Activated CD4-positive, alpha-beta T cell treated with anti-CD3 and anti-CD28 coated beads, Interleukin-2, amount 10 ng/mL, durations not matched to agents 7 days and 5 days (primary cell): Measurements from ENCODE around the gene COX14. TPM values are rescaled to one million over a fixed set of nuclear protein-coding genes. Genes with fewer than 3 reads are reported as not detected.
"Not testable (repeated sequence)": the region's sequence is repeated elsewhere in the genome, so short reads cannot be mapped to it uniquely, and the experiment has no call there.

Experiments
- CTCF ChIA-PET: fragments of 350-600 bp; sonication (Branson Sonifier 250); formaldehyde crosslinking; loops from one replicate; lab custom pipeline; 2021; ENCODE audit warnings: antibody characterized with exemption; lab: Charles Lee
- POLR2A ChIA-PET: fragments of 350-600 bp; sonication (Branson Sonifier 250); formaldehyde crosslinking; loops from one replicate; lab custom pipeline; 2021; ENCODE audit warnings: antibody characterized with exemption; lab: Charles Lee
- DNase-seq: peaks from one replicate; pipeline ENCODE4 v3.0.0-alpha.2; 2020
- H3K27ac Mint-ChIP-seq: one replicate; pipeline ENCODE4 v1.8.0; 2021; ENCODE audit warnings: mild to moderate bottlenecking, moderate library complexity, mixed read lengths
- H3K27me3 Mint-ChIP-seq: one replicate; pipeline ENCODE4 v1.8.0; 2021; ENCODE audit warnings: mixed read lengths
- H3K36me3 Mint-ChIP-seq: one replicate; pipeline ENCODE4 v1.8.0; 2021; ENCODE audit warnings: low read depth, mixed read lengths
- H3K4me1 Mint-ChIP-seq: one replicate; pipeline ENCODE4 v1.8.0; 2021; ENCODE audit warnings: mixed read lengths
- H3K4me3 Mint-ChIP-seq: one replicate; pipeline ENCODE4 v1.8.0; 2021; ENCODE audit warnings: mild to moderate bottlenecking, moderate library complexity, mixed read lengths
- H3K9me3 Mint-ChIP-seq: one replicate; pipeline ENCODE4 v1.8.0; 2021; ENCODE audit warnings: mixed read lengths
- total RNA-seq, 2 experiments: library from RNA; stranded (reverse); gene quantifications; one replicate each; pipeline ENCODE4 v1.2.3, GENCODE V29; 2021

COX14 gene
- total RNA-seq, 2 experiments from 2014 or later = 31.6 to 47.9 TPM

- ChIA-PET POLR2A (interaction anchor here (0.6 kb wide), 1 partner anchor 1804 kb away, joined by 3 read pairs; no protein-coding TSS in a partner anchor), CTCF (interaction anchor here (0.7 to 3.7 kb wide), 11 partner anchors 9 to 96 kb away, joined by 3 to 16 read pairs (median 3); partner anchors contain the start of genes COX14, RACGAP1 and SMARCD1)
- Mint-ChIP-seq H3K4me1 (peaks cover 7% of the 10 kb centered on the region), H3K9me3 (no peaks in the 10 kb centered on the region), H3K36me3 (no peaks in the 10 kb centered on the region), H3K4me3 (no peak overlapping the region), H3K27me3 (no peaks in the 10 kb centered on the region), H3K27ac (peak overlapping the region; percentile 52)
- peak; percentile 83 for DNase-seq
Observed at GRCh38 chr12:50074936-50075807, 36.9 kb upstream of the COX14 start.

GRCh38 chr12:50075808-50076170 lies 36.2 kb upstream of the COX14 start:
- H3K9me3 Mint-ChIP-seq = no peaks in the 10 kb centered on the region
- H3K27me3 Mint-ChIP-seq = no peaks in the 10 kb centered on the region
- H3K4me3 Mint-ChIP-seq = no peak overlapping the region
- no peak for DNase-seq
- peaks cover 2% of the 10 kb centered on the region for H3K4me1 Mint-ChIP-seq
- no peak overlapping the region for H3K27ac Mint-ChIP-seq
- ChIA-PET POLR2A (no interaction called here), CTCF (interaction anchor here (1.2 to 3.7 kb wide), 5 partner anchors 8 to 109 kb away, joined by 3 to 16 read pairs (median 6); partner anchors contain the start of genes COX14 and SMARCD1)
- no peaks in the 10 kb centered on the region for H3K36me3 Mint-ChIP-seq

- no peaks in the 10 kb centered on the region for H3K36me3 Mint-ChIP-seq
- H3K4me1 Mint-ChIP-seq = peaks cover 2% of the 10 kb centered on the region
- H3K27me3 Mint-ChIP-seq = no peaks in the 10 kb centered on the region
- H3K4me3 Mint-ChIP-seq = no peak overlapping the region
- CTCF ChIA-PET = interaction anchor here (1.1 to 3.7 kb wide), 5 partner anchors 7 to 110 kb away, joined by 3 to 16 read pairs (median 6); partner anchors contain the start of genes COX14 and SMARCD1
- POLR2A ChIA-PET = no interaction called here
- no peak for DNase-seq
- H3K27ac Mint-ChIP-seq = no peak overlapping the region
- no peaks in the 10 kb centered on the region for H3K9me3 Mint-ChIP-seq
Observed at GRCh38 chr12:50077099-50077498, 34.9 kb upstream of the COX14 start.

GRCh38 chr12:50078281-50078680 lies 33.8 kb upstream of the COX14 start:
- Mint-ChIP-seq H3K4me3 (no peak overlapping the region), H3K36me3 (no peaks in the 10 kb centered on the region), H3K9me3 (no peaks in the 10 kb centered on the region), H3K27me3 (no peaks in the 10 kb centered on the region), H3K4me1 (peaks cover 3% of the 10 kb centered on the region), H3K27ac (no peak overlapping the region)
- ChIA-PET POLR2A (no interaction called here), CTCF (interaction anchor here (0.8 kb wide), 1 partner anchor 8 kb away, joined by 3 read pairs; no protein-coding TSS in a partner anchor)
- DNase-seq = no peak

- peaks cover 10% of the 10 kb centered on the region for H3K4me1 Mint-ChIP-seq
- POLR2A ChIA-PET = no interaction called here
- no peaks in the 10 kb centered on the region for H3K27me3 Mint-ChIP-seq
- H3K27ac Mint-ChIP-seq = no peak overlapping the region
- DNase-seq = no peak
- CTCF ChIA-PET = no interaction called here
- H3K4me3 Mint-ChIP-seq = no peak overlapping the region
- no peaks in the 10 kb centered on the region for H3K36me3 Mint-ChIP-seq
- H3K9me3 Mint-ChIP-seq = no peaks in the 10 kb centered on the region
Observed at GRCh38 chr12:50079771-50080170, 32.3 kb upstream of the COX14 start.

GRCh38 chr12:50081096-50081808 lies 30.8 kb upstream of the COX14 start:
- H3K27me3 Mint-ChIP-seq = no peaks in the 10 kb centered on the region
- CTCF ChIA-PET = interaction anchor here (2.7 to 6.0 kb wide), 2 partner anchors 11 to 30 kb away, joined by 11 to 68 read pairs; partner anchors contain the start of gene COX14
- no peaks in the 10 kb centered on the region for H3K9me3 Mint-ChIP-seq
- no peak overlapping the region for H3K27ac Mint-ChIP-seq
- no peak overlapping the region for H3K4me3 Mint-ChIP-seq
- H3K4me1 Mint-ChIP-seq = peaks cover 18% of the 10 kb centered on the region
- POLR2A ChIA-PET = no interaction called here
- no peak for DNase-seq
- no peaks in the 10 kb centered on the region for H3K36me3 Mint-ChIP-seq

GRCh38 chr12:50082644-50083043 lies 29.4 kb upstream of the COX14 start:
- peaks cover 7% of the 10 kb centered on the region for H3K36me3 Mint-ChIP-seq
- no peaks in the 10 kb centered on the region for H3K9me3 Mint-ChIP-seq
- no peak overlapping the region for H3K27ac Mint-ChIP-seq
- POLR2A ChIA-PET = interaction anchor here (0.6 kb wide), 1 partner anchor 627 kb away, joined by 4 read pairs; no protein-coding TSS in a partner anchor
- H3K27me3 Mint-ChIP-seq = no peaks in the 10 kb centered on the region
- no peak overlapping the region for H3K4me3 Mint-ChIP-seq
- CTCF ChIA-PET = interaction anchor here (0.5 to 6.0 kb wide), 7 partner anchors 7 to 86 kb away, joined by 3 to 68 read pairs (median 4); partner anchors contain the start of gene COX14
- H3K4me1 Mint-ChIP-seq = peaks cover 25% of the 10 kb centered on the region
- no peak for DNase-seq

GRCh38 chr12:50083301-50083700 lies 28.7 kb upstream of the COX14 start:
- Mint-ChIP-seq H3K4me3 (peak overlapping the region; percentile 68), H3K27ac (peak overlapping the region; percentile 48), H3K36me3 (peaks cover 10% of the 10 kb centered on the region), H3K4me1 (peaks cover 31% of the 10 kb centered on the region), H3K27me3 (no peaks in the 10 kb centered on the region), H3K9me3 (no peaks in the 10 kb centered on the region)
- ChIA-PET POLR2A (interaction anchor here (0.6 kb wide), 1 partner anchor 626 kb away, joined by 4 read pairs; no protein-coding TSS in a partner anchor), CTCF (interaction anchor here (0.9 to 6.0 kb wide), 6 partner anchors 8 to 46 kb away, joined by 3 to 68 read pairs (median 8); partner anchors contain the start of gene COX14)
- DNase-seq = no peak

GRCh38 chr12:50084409-50084774 lies 27.6 kb upstream of the COX14 start:
- Mint-ChIP-seq H3K27ac (peak overlapping the region; percentile 95), H3K36me3 (peaks cover 18% of the 10 kb centered on the region), H3K4me3 (peak overlapping the region; percentile 97), H3K4me1 (peaks cover 35% of the 10 kb centered on the region)
- DNase-seq, H3K9me3 Mint-ChIP-seq, H3K27me3 Mint-ChIP-seq: not testable (repeated sequence)
- ChIA-PET CTCF (interaction anchor here (0.6 to 6.0 kb wide), 11 partner anchors 9 to 378 kb away, joined by 3 to 68 read pairs (median 5); partner anchors contain the start of genes CERS5, COX14 and GPD1), POLR2A (interaction anchor here (1.0 kb wide), 1 partner anchor 27 kb away, joined by 3 read pairs; the partner anchor contains the start of gene COX14)

- peak within 1 kb of the TSS; percentile 97 for H3K4me3 Mint-ChIP-seq
- DNase-seq = peak; percentile 82
- peak within 1 kb of the TSS; percentile 95 for H3K27ac Mint-ChIP-seq
- no peaks in the 10 kb centered on the region for H3K27me3 Mint-ChIP-seq
- peaks cover 22% of the 10 kb centered on the region for H3K36me3 Mint-ChIP-seq
- no peaks in the 10 kb centered on the region for H3K9me3 Mint-ChIP-seq
- H3K4me1 Mint-ChIP-seq = peaks cover 35% of the 10 kb centered on the region
- POLR2A ChIA-PET = interaction anchor here (1.0 kb wide), 1 partner anchor 27 kb away, joined by 3 read pairs; the partner anchor contains the start of gene COX14
- CTCF ChIA-PET = interaction anchor here (0.6 to 6.0 kb wide), 13 partner anchors 10 to 378 kb away, joined by 3 to 68 read pairs (median 5); partner anchors contain the start of genes CERS5, COX14 and GPD1
Observed at GRCh38 chr12:50084775-50085614, 27.0 kb upstream of the COX14 start, which contains the start of gene SMARCD1. SMARCD1 (plus strand) TSS chr12:50085342; CDS start chr12:50085370, 28 bp downstream.

- peaks cover 27% of the 10 kb centered on the region for H3K36me3 Mint-ChIP-seq
- H3K27me3 Mint-ChIP-seq = no peaks in the 10 kb centered on the region
- H3K4me1 Mint-ChIP-seq = peaks cover 35% of the 10 kb centered on the region
- DNase-seq = no peak
- ChIA-PET CTCF (interaction anchor here (0.7 to 6.0 kb wide), 12 partner anchors 10 to 85 kb away, joined by 3 to 68 read pairs (median 4); partner anchors contain the start of genes COX14 and GPD1), POLR2A (interaction anchor here (1.0 kb wide), 1 partner anchor 26 kb away, joined by 3 read pairs; the partner anchor contains the start of gene COX14)
- H3K4me3 Mint-ChIP-seq = peak overlapping the region; percentile 97
- H3K27ac Mint-ChIP-seq = peak overlapping the region; percentile 91
- H3K9me3 Mint-ChIP-seq = no peaks in the 10 kb centered on the region
Observed at GRCh38 chr12:50085615-50086072, 26.4 kb upstream of the COX14 start.
